SU-DHL-6 (cell line): Measurements from ENCODE around the gene NAA10.

Experiments
- H2AFZ ChIP-seq: fragments of 200-600 bp; sonication (generic); 2 replicates; pipeline ENCODE4 v1.6.1; 2014; ENCODE audit warnings: low read depth, mild to moderate bottlenecking, moderate library complexity, mixed read lengths, antibody characterized with exemption, low read length; ENCODE audit not compliant: severe bottlenecking
- H3F3A ChIP-seq: fragments of 200-600 bp; shearing (Covaris generic); 2 replicates; pipeline ENCODE4 v1.6.0; 2016; ENCODE audit warnings: antibody characterized with exemption, mild to moderate bottlenecking; ENCODE audit not compliant: insufficient read depth
- H3K27ac ChIP-seq: fragments of 200-600 bp; sonication (generic); 2 replicates; pipeline ENCODE4 v1.5.1; 2016; ENCODE audit warnings: low read depth, mild to moderate bottlenecking, low read length, moderate library complexity, mixed read lengths
- H3K27me3 ChIP-seq: fragments of 200-600 bp; sonication (generic), shearing (Covaris generic); 2 replicates; pipeline ENCODE4 v1.6.0; 2014; ENCODE audit warnings: mild to moderate bottlenecking, low read length
- H3K36me3 ChIP-seq: fragments of 200-600 bp; sonication (generic); 2 replicates; pipeline ENCODE4 v1.6.1; 2014; ENCODE audit warnings: mild to moderate bottlenecking, low read length, mixed read lengths
- H3K4me2 ChIP-seq: fragments of 300-600, 200-600 bp; shearing (Covaris generic), sonication (generic); 2 replicates; pipeline ENCODE4 v1.6.0; 2014; ENCODE audit warnings: low read length, low read depth, mild to moderate bottlenecking; ENCODE audit not compliant: poor library complexity, severe bottlenecking
- H3K4me3 ChIP-seq: fragments of 200-600 bp; sonication (generic); 2 replicates; pipeline ENCODE4 v1.5.1; 2014; ENCODE audit warnings: antibody characterized with exemption, low read length, mild to moderate bottlenecking, mixed read lengths; ENCODE audit not compliant: insufficient read depth, poor library complexity, severe bottlenecking
- H3K79me2 ChIP-seq: fragments of 200-600 bp; sonication (generic); 2 replicates; pipeline ENCODE4 v1.6.1; 2014; ENCODE audit warnings: mild to moderate bottlenecking, low read length, moderate library complexity; ENCODE audit not compliant: insufficient read depth
- H3K9ac ChIP-seq: fragments of 200-600 bp; sonication (generic); 2 replicates; pipeline ENCODE4 v1.7.0; 2014; ENCODE audit warnings: mild to moderate bottlenecking, low read length
- H3K9me2 ChIP-seq: fragments of 200-600 bp; sonication (generic); replicated peaks from 2 replicates; pipeline ENCODE4 v1.6.1; 2014; ENCODE audit warnings: low read length; ENCODE audit not compliant: insufficient read depth
- H3K9me3 ChIP-seq: fragments of 200-600 bp; sonication (generic); 2 replicates; pipeline ENCODE4 v1.6.1; 2014; ENCODE audit warnings: low read length, mixed read lengths; ENCODE audit not compliant: insufficient read depth
- H4K20me1 ChIP-seq: fragments of 200-600 bp; sonication (generic); 2 replicates; pipeline ENCODE4 v1.6.1; 2014; ENCODE audit warnings: low read depth, mild to moderate bottlenecking, antibody characterized with exemption, low read length, moderate library complexity, mixed read lengths
- CTCF ChIP-seq: fragments of 200-600 bp; sonication (generic); IDR thresholded peaks from one replicate; pipeline ENCODE4 v1.5.1; 2017; ENCODE audit warnings: antibody characterized with exemption, mild to moderate bottlenecking, low read length, moderate library complexity; ENCODE audit not compliant: insufficient read depth, poor library complexity, severe bottlenecking
- EZH2phosphoT487 ChIP-seq: fragments of 200-600 bp; sonication (generic), shearing (Covaris generic); conservative IDR thresholded peaks from 2 replicates; pipeline ENCODE4 v1.6.1; 2018; ENCODE audit warnings: mild to moderate bottlenecking, antibody characterized with exemption, low read length, moderate library complexity, mixed read lengths

Gene NAA10

GRCh38 chrX:153906126-153906917 lies 28.5 kb downstream of the NAA10 start:
- no peak overlapping the region for H3K27ac ChIP-seq
- H3K27me3 ChIP-seq = no peaks in the 10 kb centered on the region
- no peak overlapping the region for H3K4me2 ChIP-seq
- no peaks in the 10 kb centered on the region for H3F3A ChIP-seq
- no peak overlapping the region for H3K4me3 ChIP-seq
- H2AFZ ChIP-seq = no peak overlapping the region
- no peaks in the 10 kb centered on the region for H4K20me1 ChIP-seq
- TF ChIP-seq EZH2phosphoT487 = no peak
- TF ChIP-seq CTCF = no peak
- no peaks in the 10 kb centered on the region for H3K9me2 ChIP-seq
- H3K9me3 ChIP-seq = no peaks in the 10 kb centered on the region
- H3K79me2 ChIP-seq = no peaks in the 10 kb centered on the region
- H3K36me3 ChIP-seq = no peaks in the 10 kb centered on the region
- H3K9ac ChIP-seq = no peak overlapping the region

GRCh38 chrX:153905481-153906095 lies 29.2 kb downstream of the NAA10 start:
- Histone ChIP-seq H3K9me3 (no peaks in the 10 kb centered on the region), H3K4me3 (no peak overlapping the region), H3K9me2 (no peaks in the 10 kb centered on the region), H3K36me3 (no peaks in the 10 kb centered on the region), H3K9ac (no peak overlapping the region), H3K27me3 (no peaks in the 10 kb centered on the region), H2AFZ (no peak overlapping the region), H3K79me2 (no peaks in the 10 kb centered on the region), H3K27ac (no peak overlapping the region), H4K20me1 (no peaks in the 10 kb centered on the region), H3K4me2 (no peak overlapping the region), H3F3A (no peaks in the 10 kb centered on the region)
- no peak for TF ChIP-seq CTCF
- no peak for TF ChIP-seq EZH2phosphoT487

GRCh38 chrX:153903991-153904957 lies 30.6 kb downstream of the NAA10 start, which contains the start of gene AVPR2:
Gene AVPR2 (plus strand): TSS chrX:153904673. CDS start chrX:153905146, 473 bp downstream.
- H2AFZ ChIP-seq = no peak within 1 kb of the TSS
- no peaks in the 10 kb centered on the region for H3K36me3 ChIP-seq
- no peaks in the 10 kb centered on the region for H4K20me1 ChIP-seq
- no peaks in the 10 kb centered on the region for H3F3A ChIP-seq
- H3K9ac ChIP-seq = no peak within 1 kb of the TSS
- H3K4me3 ChIP-seq = no peak within 1 kb of the TSS
- no peaks in the 10 kb centered on the region for H3K79me2 ChIP-seq
- no peaks in the 10 kb centered on the region for H3K9me2 ChIP-seq
- no peak for TF ChIP-seq EZH2phosphoT487
- no peak for TF ChIP-seq CTCF
- no peak within 1 kb of the TSS for H3K4me2 ChIP-seq
- no peak within 1 kb of the TSS for H3K27ac ChIP-seq
- no peaks in the 10 kb centered on the region for H3K27me3 ChIP-seq
- H3K9me3 ChIP-seq = no peaks in the 10 kb centered on the region
